HG03520 (cell line): ENCODE results near the gene CALD1.
A peak's percentile ranks its signal among the peaks of the same experiment; 100 is the strongest.

Experiments used
- ATAC-seq: cut with Tn5 transposase; IDR thresholded peaks from one replicate; pipeline ENCODE4 v1.9.1; 2021; ENCODE audit warnings: mild to moderate bottlenecking, moderate library complexity; ENCODE audit not compliant: unreplicated experiment

CALD1 gene

DNA sequence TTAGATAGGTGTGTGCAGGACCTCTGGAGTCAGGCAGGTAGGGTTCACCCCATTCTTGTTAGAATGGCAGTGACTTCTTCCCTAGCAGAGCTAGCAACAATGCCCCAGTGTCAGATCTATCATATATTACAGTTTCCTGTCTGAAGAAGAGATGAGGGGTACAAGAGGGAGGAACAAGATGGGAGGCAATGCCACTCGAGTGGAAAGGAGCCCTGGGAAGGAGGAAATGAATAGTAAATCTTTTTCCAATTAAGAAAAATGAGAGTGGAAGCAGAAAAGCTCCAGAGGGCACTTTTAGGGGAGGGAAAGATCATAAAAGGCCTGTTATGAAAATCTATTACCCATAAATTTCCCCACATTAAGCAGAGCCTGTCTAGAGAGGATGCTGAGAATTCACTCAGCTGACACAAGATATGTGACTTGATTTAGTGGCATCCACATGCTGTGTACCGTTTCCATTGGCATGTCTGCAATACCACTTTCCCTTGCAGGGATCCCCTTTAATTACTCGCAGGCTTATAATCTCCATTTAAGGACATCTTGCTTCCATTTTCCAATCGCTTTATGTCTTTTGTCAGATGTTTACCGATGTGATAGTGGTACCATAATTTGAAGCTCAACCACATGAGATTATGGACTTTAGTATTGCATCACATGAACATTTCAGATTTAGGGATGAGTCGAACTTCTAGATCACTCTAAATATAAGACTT is 136.9 kb downstream of the CALD1 start:
- no peak for ATAC-seq

DNA sequence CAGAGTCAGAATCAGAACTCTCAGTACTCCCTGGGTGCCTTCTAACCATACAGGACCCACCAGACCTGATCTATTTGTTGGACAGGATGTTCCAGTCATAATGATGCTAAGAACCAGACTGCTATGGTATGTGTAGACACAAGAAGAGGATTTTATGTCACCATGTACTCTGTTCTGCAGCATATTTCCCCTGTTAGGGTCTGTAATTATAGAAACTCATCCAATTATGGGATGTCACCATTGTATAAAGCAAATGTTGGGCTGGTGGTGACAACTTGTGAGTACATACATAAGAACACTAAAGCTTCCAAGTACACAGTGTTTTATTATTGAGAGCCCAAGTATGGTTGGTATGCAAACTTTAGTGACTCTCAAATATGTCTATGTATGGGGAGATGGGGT is 139.8 kb downstream of the CALD1 start:
- peak; percentile 91 for ATAC-seq

DNA sequence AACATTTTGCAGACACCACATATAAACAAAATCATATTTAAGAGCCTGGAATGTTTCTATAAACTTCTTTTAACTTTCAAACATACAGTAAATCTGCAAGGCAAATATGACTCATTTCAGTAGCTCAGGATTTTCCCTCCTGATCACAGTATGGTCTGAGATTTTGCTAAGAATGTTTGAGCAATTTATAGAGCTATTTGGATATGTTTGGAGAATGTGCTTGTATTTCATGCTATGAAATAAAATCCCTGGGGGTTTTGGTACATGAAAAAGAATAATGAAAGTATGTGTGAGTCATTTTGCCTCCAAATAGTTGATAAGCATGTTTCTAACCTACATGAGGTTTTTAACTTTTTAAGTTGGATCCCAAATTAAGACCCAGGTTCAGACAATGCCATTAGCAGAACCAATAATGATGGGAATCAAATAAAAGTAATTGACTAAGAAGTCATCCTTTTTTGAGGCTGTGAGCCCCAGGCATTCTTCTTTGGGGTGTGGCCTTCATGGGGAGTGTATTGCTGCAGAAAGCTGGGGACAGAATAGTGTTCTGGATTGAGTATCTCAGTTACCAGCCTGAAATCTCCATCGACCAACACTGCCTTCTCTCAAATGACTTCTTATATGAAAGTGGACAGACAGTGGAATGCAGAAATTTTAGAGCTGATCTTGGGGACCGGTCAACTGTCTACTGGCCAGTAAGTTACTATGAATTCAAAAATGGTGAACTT is 140.8 kb downstream of the CALD1 start:
- no peak for ATAC-seq

DNA sequence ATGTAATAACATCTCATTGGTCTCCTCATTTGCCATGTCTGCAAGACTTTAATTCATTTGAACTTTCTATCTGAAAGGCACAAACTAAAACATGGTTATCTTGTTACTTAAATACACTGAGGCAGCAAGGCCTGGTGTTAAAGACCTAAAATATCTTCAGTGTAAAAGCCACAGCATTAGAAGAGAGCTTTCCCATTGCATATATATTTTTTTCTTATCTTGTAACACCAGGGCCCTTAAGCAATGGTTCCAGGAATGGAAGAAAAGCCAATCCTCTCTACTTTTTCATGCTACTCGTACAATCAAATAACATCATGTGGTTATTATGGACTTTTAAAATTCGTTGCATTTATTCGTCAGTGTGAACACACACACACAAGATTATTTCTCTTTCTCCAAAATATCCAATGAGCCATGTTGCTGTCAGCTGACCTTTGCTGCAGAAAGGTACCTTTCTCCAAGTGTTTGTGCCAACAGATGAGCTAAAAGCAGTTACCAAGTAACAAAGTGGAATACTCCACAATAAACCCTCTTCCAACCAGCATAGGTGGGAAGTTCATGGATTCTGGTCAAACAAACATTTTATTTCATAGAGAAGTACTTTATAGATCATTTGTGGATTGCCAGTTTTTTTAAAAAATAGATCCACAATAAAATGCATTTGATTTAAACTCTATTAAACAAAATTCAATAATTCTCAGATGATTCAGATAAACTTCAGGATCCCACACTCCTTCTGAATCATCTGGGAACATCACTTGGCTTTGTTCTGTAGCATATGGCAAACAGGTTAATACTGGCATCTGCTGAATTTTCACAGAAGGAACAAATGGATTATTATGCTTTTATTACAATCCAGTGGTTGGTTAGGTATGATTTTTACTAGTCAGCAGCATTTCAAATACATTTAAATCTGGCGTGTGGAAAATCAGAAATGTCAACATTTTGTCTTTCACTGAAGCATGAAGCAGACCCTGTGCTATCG is 143.6 kb downstream of the CALD1 start:
- no peak for ATAC-seq

DNA sequence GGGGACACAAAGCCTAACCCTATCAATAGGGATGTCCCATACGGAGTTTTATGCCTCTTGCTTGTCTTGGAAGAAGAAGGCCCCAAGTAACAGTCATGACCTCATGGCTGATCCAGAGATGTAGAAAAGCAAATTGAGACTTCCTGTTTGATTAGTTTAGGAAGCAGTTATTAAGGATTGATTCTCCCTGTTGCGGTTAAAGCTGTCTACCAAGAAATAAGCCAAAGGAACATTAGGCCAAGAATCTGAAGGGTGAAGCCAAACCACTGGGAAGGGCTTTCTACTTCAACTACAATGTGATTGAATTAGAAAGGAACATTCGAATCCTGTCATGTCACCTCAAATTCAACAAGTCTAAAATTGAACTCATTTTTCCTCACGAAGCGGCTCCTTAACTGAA is 146.3 kb downstream of the CALD1 start:
- no peak for ATAC-seq

DNA sequence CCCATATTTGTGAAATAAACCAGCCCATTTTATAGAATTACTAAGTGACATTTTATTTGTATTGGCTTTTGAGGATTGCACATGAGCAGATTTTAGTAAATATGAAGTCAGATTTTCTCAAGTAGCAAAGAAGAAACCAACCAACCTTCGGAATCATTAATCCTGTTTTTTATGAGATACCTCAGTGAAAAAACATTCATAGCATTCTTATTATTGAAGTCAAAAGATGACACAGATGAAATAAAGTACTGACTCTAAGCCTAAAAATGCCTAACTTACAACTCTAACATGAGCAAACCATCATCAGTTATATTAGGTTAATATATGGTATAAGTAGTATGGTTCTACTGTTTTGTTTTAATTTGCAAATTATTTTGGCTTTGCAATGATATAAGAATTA is 147.0 kb downstream of the CALD1 start:
- ATAC-seq, result no peak

DNA sequence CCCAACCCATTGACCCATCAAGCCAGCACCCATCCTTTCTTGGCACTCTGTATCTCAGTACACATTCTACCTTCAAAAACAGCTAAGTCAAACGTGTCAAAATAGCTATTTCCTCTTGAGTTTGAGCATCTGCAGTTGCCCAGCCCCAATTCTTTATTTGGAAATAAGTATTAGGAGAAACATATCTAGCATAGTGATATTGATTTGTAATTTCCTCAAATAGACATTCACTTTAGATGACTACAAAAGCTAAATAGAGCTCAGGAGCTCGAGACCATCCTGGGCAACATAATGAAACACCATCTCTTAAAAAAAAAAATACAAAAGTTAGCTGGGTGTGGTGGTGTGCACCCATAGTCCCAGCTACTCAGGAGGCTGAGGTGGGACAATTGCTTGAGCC is 147.6 kb downstream of the CALD1 start:
- ATAC-seq, result no peak

DNA sequence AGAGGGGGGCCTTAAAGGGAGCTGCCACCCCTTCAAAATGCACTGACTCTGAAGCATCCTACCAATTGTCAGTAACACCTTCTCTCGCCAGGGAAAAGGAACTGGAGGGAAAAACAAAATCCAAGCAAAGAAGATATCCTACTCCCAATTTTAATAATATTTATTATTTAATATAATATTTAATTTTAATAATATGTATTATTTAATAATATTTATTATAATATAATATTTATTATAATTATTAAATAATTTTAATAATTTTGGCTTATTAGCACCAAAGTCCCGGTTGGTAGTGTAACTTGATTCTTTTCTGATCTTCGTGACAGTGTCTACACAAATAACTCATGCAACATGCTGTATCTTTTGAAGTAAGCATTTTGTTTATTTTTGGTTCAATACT is 148.3 kb downstream of the CALD1 start:
- ATAC-seq, result no peak

DNA sequence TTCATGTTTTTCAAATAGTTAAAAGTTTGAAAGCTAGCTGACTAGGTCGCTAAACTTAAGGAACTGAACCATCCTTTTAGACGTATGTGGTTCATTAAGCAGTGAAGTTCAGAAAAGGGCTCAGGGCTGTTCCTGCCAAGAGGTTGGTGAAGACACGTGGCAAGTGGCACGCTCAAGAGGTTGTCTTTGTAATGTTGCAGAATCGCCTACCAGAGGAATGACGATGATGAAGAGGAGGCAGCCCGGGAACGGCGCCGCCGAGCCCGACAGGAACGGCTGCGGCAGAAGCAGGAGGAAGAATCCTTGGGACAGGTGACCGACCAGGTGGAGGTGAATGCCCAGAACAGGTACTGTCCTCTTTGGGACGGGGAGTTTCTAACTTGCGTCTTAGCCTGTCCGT is 149.1 kb downstream of the CALD1 start:
- ATAC-seq, result no peak

DNA sequence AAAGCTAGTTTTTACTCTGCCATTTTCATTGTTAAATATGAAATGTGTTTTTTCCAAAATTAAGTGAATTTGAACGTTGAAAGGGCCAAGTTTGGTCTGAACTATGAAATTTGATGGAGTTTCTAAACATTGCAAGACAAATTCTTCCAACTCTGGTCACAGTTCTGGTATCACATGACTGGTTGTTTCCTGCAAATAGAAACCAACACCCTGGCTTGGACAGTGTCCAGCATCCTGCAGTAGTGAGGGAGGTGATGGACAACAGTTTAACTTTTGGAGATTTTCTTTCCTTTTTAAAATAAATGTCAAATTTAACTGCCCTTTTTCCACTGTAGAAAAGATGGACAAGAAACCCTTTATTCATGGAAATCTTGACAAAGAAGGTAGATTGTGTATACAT is 152.1 kb downstream of the CALD1 start:
- ATAC-seq, result no peak

DNA sequence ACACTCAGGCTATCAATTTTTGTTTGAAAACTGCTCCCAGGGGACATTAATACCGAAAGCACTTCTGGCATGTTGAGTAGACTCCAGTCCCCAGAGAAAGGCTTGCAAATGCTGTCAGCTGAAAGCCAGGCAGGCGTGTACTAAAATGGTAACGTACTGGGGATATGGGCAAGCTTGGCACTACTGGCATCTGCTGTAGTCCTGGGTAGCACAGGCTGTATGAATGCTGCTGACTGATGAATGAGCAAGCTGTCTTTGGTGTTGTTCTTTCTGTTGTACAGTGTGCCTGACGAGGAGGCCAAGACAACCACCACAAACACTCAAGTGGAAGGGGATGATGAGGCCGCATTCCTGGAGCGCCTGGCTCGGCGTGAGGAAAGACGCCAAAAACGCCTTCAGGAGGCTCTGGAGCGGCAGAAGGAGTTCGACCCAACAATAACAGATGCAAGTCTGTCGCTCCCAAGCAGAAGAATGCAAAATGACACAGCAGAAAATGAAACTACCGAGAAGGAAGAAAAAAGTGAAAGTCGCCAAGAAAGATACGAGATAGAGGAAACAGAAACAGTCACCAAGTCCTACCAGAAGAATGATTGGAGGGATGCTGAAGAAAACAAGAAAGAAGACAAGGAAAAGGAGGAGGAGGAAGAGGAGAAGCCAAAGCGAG is 153.4 kb downstream of the CALD1 start:
- ATAC-seq, result no peak

DNA sequence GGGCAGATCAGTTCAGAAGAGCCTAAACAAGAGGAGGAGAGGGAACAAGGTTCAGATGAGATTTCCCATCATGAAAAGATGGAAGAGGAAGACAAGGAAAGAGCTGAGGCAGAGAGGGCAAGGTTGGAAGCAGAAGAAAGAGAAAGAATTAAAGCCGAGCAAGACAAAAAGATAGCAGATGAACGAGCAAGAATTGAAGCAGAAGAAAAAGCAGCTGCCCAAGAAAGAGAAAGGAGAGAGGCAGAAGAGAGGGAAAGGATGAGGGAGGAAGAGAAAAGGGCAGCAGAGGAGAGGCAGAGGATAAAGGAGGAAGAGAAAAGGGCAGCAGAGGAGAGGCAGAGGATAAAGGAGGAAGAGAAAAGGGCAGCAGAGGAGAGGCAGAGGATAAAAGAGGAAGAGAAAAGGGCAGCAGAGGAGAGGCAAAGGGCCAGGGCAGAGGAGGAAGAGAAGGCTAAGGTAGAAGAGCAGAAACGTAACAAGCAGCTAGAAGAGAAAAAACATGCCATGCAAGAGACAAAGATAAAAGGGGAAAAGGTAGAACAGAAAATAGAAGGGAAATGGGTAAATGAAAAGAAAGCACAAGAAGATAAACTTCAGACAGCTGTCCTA is 154.1 kb downstream of the CALD1 start:
- no peak for ATAC-seq

DNA sequence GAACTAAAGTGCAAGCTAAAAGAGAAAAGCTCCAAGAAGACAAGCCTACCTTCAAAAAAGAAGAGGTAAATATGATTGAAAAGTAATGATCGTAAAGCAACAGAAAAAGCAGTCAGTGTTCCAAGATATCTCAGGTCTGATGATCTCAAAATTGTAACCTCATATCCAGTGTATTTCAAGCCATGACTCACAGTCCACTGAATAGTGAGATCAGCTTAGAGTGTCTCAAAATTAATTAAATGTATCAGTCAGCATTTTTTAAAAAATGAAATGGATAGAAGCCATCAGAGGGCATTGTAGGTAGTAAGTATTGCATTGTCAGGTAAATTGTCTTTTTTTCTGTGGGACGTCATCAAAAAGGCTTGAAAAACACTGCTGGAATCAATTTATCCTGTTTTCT is 156.3 kb downstream of the CALD1 start:
- no peak for ATAC-seq

DNA sequence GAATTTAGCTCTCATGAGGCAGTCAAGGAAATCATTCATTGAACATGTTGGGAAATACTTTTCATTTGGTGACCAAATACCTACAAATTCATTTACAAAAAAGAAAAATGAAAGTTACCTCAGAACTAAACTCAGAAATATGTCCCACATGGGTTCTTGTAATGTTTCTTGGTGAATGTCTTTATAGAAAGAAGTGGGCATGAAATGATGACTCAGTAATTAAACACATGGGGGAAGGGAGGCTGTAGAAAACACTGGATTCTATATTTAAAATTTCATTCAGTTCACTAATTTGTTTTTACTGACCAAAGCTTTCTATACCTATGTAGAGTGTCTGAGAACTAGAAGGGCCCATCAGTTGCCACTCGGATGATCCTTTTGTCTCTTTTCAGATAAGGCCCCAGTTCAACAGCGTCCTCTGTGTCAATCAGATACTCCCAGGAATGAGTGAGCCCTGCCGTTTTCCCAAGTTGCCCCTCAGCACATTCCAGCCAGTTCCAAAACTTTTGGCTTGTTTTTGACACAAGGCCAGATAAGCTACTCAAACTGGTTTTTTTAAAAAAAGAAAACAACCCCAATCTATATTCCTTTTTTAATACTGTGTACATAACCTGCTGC is 157.6 kb downstream of the CALD1 start:
- ATAC-seq, result no peak

DNA sequence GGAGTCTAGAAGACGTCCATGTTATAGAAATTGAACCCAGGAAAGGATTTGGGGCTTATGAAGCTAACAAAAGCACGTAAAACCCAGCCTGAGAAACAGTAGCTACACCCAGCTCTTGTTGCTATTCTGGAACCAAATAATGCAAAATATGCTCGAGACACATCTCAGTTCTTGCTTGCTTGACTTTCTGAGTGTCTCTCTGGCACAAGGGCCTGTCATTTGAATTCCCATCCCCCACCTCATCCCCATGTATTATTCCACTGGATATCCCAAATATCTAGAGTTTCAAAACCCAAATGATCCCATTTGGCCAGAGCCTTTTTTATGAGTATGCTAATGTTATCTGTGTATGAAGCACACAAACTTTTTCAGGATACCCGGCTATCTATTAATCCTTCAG is 158.7 kb downstream of the CALD1 start:
- no peak for ATAC-seq

DNA sequence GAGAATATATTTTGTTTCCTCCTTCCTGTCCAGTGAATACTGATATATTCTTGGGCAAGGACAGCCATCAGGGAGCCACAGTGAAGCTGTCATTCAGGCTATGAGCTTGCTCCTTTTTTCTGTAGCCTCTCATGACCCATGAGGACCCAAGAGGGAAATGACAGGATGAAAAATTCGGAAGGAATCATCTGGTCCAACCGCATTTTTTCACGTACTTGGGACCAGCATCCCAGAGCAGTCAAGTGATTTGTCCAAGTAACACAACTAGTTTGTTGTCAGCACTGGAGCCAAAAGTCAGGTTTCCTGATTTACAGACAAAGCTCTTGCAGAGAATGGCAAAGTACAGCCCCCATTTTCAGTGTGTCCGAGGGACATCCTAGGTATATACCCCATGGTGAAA is 159.7 kb downstream of the CALD1 start:
- no peak for ATAC-seq

DNA sequence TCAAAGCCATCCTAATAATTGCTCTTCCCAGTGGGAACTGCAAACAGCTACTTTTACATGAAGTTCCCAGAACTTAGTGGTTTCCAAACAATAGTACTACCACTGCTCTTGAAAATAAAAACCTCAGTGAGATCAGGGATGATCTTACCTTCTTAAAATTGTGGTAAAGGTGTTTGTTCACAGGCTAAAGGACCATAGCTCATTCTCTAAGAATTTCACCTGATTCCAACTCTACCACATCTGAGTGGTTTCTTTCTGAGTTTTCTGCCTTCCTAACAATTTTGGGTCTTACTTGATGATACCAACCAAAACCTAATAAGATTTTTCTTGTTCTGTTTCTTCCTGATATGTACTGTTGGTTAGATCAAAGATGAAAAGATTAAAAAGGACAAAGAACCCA is 161.3 kb downstream of the CALD1 start:
- ATAC-seq, result no peak

DNA sequence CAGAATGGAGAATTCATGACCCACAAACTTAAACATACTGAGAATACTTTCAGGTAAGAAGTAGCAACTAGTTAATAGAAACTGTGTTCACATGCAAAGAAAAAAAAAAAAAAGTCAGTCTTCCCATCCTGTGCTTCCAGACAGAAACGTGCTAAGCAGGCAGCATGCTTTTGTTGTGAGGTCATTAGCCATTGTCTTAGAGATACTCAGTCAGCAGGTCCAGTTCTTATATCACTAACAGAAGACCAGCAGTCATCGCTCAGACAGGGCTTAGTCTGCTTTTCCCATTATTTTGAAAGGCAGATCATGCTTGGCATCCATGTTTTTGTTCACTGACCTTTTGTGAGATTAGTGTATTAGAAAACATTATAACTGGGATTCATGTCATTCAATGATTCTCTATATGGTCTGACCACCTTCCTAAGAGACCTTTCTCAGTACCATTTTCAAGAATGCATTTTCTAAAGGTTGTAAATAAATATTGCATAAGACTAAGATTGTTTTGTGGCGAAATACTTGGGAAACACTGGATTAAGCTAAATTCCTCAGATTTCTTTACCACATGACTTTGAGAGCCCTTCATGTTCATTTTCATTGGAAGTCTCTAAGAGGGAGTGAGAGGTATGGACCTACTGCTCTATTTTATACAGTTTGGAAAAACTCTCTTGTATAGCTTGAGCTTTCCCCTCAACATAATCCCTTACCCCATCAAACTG is 161.9 kb downstream of the CALD1 start:
- no peak for ATAC-seq

DNA sequence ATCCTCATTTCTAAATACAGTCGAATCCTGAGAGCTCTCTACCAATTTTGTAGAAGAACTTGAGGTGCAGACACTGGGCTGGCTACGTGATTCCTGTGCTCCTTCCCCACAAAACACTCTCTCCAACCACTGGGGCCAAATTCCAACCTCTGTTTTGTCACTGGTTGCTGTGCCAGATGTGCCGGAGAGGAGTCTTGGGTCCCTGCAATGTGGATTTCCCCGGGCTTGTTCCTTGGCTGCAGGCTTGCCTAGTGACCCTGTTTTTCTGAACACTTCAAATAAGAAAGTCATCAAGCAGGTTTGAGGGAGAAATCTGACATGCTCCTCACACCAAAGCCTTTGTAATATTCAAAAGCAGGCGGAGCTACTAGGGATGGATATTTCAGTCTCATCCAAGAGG is 162.5 kb downstream of the CALD1 start:
- no peak for ATAC-seq
